Measurements from ENCODE around the gene DUOX1.

DNA sequence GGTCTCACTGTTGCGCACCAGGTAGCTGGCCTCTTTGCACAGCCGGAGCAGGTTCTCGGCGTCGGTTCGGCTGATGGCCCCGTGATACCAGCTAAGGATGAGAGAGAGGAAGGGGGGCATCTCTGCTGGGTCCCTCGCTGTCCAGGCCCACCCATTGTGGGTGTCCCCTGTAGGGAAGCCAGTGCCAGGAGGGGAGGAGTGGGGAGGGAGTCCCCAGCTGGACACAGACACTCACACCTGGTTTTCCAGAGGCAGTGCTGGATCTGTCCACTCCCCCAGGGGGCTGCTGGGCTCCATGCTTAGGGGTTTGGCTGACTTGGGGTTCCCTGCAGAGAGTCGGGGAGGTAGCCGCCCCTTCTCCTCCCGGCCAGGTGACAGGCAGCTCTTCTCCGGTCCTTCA lies 42.1 kb downstream of the DUOX1 start:
- TF ChIP-seq, protein P1, sequence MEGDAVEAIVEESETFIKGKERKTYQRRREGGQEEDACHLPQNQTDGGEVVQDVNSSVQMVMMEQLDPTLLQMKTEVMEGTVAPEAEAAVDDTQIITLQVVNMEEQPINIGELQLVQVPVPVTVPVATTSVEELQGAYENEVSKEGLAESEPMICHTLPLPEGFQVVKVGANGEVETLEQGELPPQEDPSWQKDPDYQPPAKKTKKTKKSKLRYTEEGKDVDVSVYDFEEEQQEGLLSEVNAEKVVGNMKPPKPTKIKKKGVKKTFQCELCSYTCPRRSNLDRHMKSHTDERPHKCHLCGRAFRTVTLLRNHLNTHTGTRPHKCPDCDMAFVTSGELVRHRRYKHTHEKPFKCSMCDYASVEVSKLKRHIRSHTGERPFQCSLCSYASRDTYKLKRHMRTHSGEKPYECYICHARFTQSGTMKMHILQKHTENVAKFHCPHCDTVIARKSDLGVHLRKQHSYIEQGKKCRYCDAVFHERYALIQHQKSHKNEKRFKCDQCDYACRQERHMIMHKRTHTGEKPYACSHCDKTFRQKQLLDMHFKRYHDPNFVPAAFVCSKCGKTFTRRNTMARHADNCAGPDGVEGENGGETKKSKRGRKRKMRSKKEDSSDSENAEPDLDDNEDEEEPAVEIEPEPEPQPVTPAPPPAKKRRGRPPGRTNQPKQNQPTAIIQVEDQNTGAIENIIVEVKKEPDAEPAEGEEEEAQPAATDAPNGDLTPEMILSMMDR (IDR thresholded peaks at IDR 0.05) = no peak
- no peak for TF ChIP-seq POLR2A (IDR thresholded peaks at IDR 0.05)
